B cell (primary cell): ENCODE measurements around the gene MAN2A1. TPM values are rescaled to one million over a fixed set of nuclear protein-coding genes. Genes with fewer than 3 reads are reported as not detected.

Source experiments
- ATAC-seq: fragments of 200-7000 bp; cut with Tn5 transposase; one replicate; pipeline ENCODE4 v1.10.0; 2021; ENCODE audit warnings: low read depth, mild to moderate bottlenecking, moderate number of reproducible peaks, moderate library complexity
- CTCF ChIA-PET: fragments of 350-600 bp; sonication (Branson Sonifier 250); formaldehyde crosslinking; loops from one replicate; lab custom pipeline; 2021; ENCODE audit warnings: antibody characterized with exemption, inconsistent platforms; lab: Charles Lee
- POLR2A ChIA-PET: fragments of 350-600 bp; sonication (Branson Sonifier 250); formaldehyde crosslinking; loops from one replicate; lab custom pipeline; 2021; ENCODE audit warnings: antibody characterized with exemption; lab: Charles Lee
- DNase-seq: peaks from one replicate; pipeline ENCODE4 v3.0.0; 2013
- H2AFZ ChIP-seq: 2 replicates; pipeline ENCODE4 v1.6.1; 2012; ENCODE audit warnings: mild to moderate bottlenecking, low read depth, low read length; ENCODE audit not compliant: insufficient read depth, poor library complexity, severe bottlenecking
- H3K27ac ChIP-seq, 2 donors: 1 replicate in 1 of 2; 2 replicates in 1 of 2; pipeline ENCODE4 v1.5.1; 2012 to 2013; ENCODE audit warnings: low read length in 2 of 2, mild to moderate bottlenecking in 2 of 2, moderate library complexity in 1 of 2
- H3K27me3 ChIP-seq, 4 experiments: fragments of 200-600 bp in 1 of 4; sonication (generic) in 1 of 4; replicated peaks in 1 of 4; 1 replicate in 2 of 4; 2 replicates in 2 of 4; pipeline versions ENCODE4 v1.6.1 to v1.7.0; 2013 to 2016; ENCODE audit warnings: low read length in 3 of 4, mild to moderate bottlenecking in 2 of 4, mixed read lengths in 1 of 4, moderate library complexity in 1 of 4; ENCODE audit not compliant: insufficient read depth in 4 of 4, control insufficient read depth in 3 of 4; ENCODE audit errors: control extremely low read depth in 1 of 4
- H3K36me3 ChIP-seq, 2 experiments: replicated peaks in 1 of 2; 1 replicate in 1 of 2; 2 replicates in 1 of 2; pipeline versions ENCODE4 v1.6.1 to v1.7.1; 2013; ENCODE audit warnings: low read length in 1 of 2; ENCODE audit not compliant: insufficient read depth in 2 of 2, control insufficient read depth in 1 of 2; ENCODE audit errors: control extremely low read depth in 1 of 2, extremely low read depth in 1 of 2
- H3K4me1 ChIP-seq, 2 donors: fragments of 200-600 bp in 1 of 2; sonication (generic) in 1 of 2; 1 replicate in 1 of 2; 2 replicates in 1 of 2; pipeline versions ENCODE4 v1.5.1 to v1.6.1; 2013 to 2017; ENCODE audit warnings: low read length in 2 of 2; ENCODE audit not compliant: control insufficient read depth in 2 of 2, insufficient read depth in 2 of 2
- H3K4me2 ChIP-seq: replicated peaks from 2 replicates; pipeline ENCODE3; 2012; ENCODE audit warnings: mild to moderate bottlenecking, low read depth, low read length; ENCODE audit not compliant: poor library complexity, severe bottlenecking
- H3K4me3 ChIP-seq, 5 experiments: fragments of 200-600 bp in 1 of 5; sonication (generic) in 1 of 5; 1 replicate in 3 of 5; 2 replicates in 2 of 5; pipeline versions ENCODE4 v1.5.1 to v1.7.0; 2011 to 2016; ENCODE audit warnings: low read length in 4 of 5, mild to moderate bottlenecking in 4 of 5, low read depth in 2 of 5, control low read depth in 1 of 5, moderate library complexity in 1 of 5; ENCODE audit not compliant: insufficient read depth in 1 of 5; ENCODE audit errors: control extremely low read depth in 1 of 5, extremely low read depth in 1 of 5
- H3K79me2 ChIP-seq: fragments of 200-600 bp; sonication (generic); one replicate; pipeline ENCODE4 v1.6.0; 2016; ENCODE audit warnings: low read length; ENCODE audit not compliant: control insufficient read depth, insufficient read depth
- H3K9ac ChIP-seq: fragments of 200-600 bp; sonication (generic); 2 replicates; pipeline ENCODE4 v1.6.1; 2017; ENCODE audit warnings: mild to moderate bottlenecking, low read length, moderate library complexity
- H3K9me3 ChIP-seq, 3 donors: one replicate each; pipeline versions ENCODE4 v1.6.1 to v1.7.1; 2013; ENCODE audit warnings: low read length in 2 of 3; ENCODE audit not compliant: control insufficient read depth in 2 of 3, insufficient read depth in 1 of 3; ENCODE audit errors: control extremely low read depth in 1 of 3
- H4K20me1 ChIP-seq: 2 replicates; pipeline ENCODE4 v1.6.0; 2012; ENCODE audit warnings: mild to moderate bottlenecking, low read length; ENCODE audit not compliant: insufficient read depth, control insufficient read depth, poor library complexity, severe bottlenecking
- H3K27ac Mint-ChIP-seq: one replicate; pipeline ENCODE4 v1.8.0; 2021; ENCODE audit warnings: mixed read lengths
- H3K27me3 Mint-ChIP-seq: one replicate; pipeline ENCODE4 v1.8.0; 2021; ENCODE audit warnings: mixed read lengths
- H3K4me1 Mint-ChIP-seq: one replicate; pipeline ENCODE4 v1.8.0; 2021; ENCODE audit warnings: mixed read lengths
- H3K4me3 Mint-ChIP-seq: one replicate; pipeline ENCODE4 v1.8.0; 2021; ENCODE audit warnings: mixed read lengths
- H3K9me3 Mint-ChIP-seq: one replicate; pipeline ENCODE4 v1.8.0; 2022; ENCODE audit warnings: mixed read lengths; ENCODE audit not compliant: insufficient read depth
- EZH2 ChIP-seq: IDR thresholded peaks from 2 replicates; pipeline ENCODE4 v1.6.1; 2012; ENCODE audit warnings: borderline replicate concordance, low read depth, mild to moderate bottlenecking, moderate library complexity, low read length; ENCODE audit not compliant: insufficient read depth, poor library complexity, severe bottlenecking
- WGBS: methylation state at CpG from one replicate; pipeline ENCODE4 v1.1.5; 2013; ENCODE audit warnings: missing lambda C conversion rate; ENCODE audit not compliant: insufficient coverage; 5-methylcytosine and 5-hydroxymethylcytosine counted together
- intact Hi-C: fragments of 100-400 bp; cut with micrococcal nuclease; formaldehyde crosslinking; loops from one replicate; pipeline ENCODE4 v1.10.0; 2022
- polyA plus RNA-seq: library from polyadenylated mRNA; depleted of rRNA; stranded (reverse); fragments of >200 nt; gene quantifications from 2 replicates; pipeline ENCODE4 v1.2.3, GENCODE V29; 2012
- total RNA-seq, 2 donors: library from RNA; stranded (reverse); fragments of 120-200 nt in 1 of 2; gene quantifications; 1 replicate in 1 of 2; 2 replicates in 1 of 2; pipeline versions ENCODE4 v1.2.3 to v1.2.4, GENCODE V29; 2013 to 2022
- TF ChIP-seq, protein P1 (sequence below): fragments of 200-600 bp; IDR thresholded peaks from one replicate; pipeline ENCODE4 v1.8.0; 2022; ENCODE audit warnings: antibody characterized with exemption, mild to moderate bottlenecking

The MAN2A1 gene
- total and polyA plus RNA-seq, 2 donors (not counting 1 experiment from before 2014, with no cell fraction given), result 12.7 to 55.0 TPM

DNA sequence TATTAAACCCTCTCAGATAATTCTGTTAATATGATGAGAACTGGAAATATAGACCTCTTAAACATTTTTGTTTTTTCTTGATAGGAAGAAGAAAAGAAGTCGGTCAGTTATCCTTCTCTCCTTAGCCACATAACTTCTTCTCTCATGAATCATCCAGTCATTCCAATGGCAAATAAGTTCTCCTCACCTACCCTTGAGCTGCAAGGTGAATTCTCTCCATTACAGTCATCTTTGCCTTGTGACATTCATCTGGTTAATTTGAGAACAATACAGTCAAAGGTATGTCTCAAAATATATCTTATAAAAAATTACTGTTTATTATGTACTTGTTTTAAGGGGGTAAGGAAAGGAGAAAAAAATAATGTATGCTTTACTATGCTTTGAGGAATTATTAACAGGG, 165.3 kb downstream of the MAN2A1 start:
- ChIA-PET CTCF (no interaction called here), POLR2A (no interaction called here)
- no peak overlapping the region for H3K4me3 Mint-ChIP-seq
- ATAC-seq (no peak), DNase-seq (no peak)
- H3K27me3 ChIP-seq, result no peaks in the 10 kb centered on the region
- H3K4me3 ChIP-seq, result no peak overlapping the region
- H3K9ac ChIP-seq, result no peak overlapping the region
- H3K9me3 Mint-ChIP-seq, result no peaks in the 10 kb centered on the region
- no peaks in the 10 kb centered on the region for H4K20me1 ChIP-seq
- no peak overlapping the region for H3K4me2 ChIP-seq
- no peaks in the 10 kb centered on the region for H3K9me3 ChIP-seq
- peaks cover 5 to 67% of the 10 kb centered on the region in 2 experiments for H3K36me3 ChIP-seq
- no peak overlapping the region for H3K27ac ChIP-seq
- H3K4me1 Mint-ChIP-seq, result no peaks in the 10 kb centered on the region
- H3K27me3 Mint-ChIP-seq, result no peaks in the 10 kb centered on the region
- WGBS, result no CpG with 5 or more reads among the region's 1 CpG
- H3K27ac Mint-ChIP-seq, result no peak overlapping the region
- no peak overlapping the region for H2AFZ ChIP-seq
- no peaks in the 10 kb centered on the region for H3K4me1 ChIP-seq
- TF ChIP-seq EZH2, result no peak
- TF ChIP-seq, protein P1, sequence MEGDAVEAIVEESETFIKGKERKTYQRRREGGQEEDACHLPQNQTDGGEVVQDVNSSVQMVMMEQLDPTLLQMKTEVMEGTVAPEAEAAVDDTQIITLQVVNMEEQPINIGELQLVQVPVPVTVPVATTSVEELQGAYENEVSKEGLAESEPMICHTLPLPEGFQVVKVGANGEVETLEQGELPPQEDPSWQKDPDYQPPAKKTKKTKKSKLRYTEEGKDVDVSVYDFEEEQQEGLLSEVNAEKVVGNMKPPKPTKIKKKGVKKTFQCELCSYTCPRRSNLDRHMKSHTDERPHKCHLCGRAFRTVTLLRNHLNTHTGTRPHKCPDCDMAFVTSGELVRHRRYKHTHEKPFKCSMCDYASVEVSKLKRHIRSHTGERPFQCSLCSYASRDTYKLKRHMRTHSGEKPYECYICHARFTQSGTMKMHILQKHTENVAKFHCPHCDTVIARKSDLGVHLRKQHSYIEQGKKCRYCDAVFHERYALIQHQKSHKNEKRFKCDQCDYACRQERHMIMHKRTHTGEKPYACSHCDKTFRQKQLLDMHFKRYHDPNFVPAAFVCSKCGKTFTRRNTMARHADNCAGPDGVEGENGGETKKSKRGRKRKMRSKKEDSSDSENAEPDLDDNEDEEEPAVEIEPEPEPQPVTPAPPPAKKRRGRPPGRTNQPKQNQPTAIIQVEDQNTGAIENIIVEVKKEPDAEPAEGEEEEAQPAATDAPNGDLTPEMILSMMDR, result no peak
- no peaks in the 10 kb centered on the region for H3K79me2 ChIP-seq
- intact Hi-C loops, result no loop called here

DNA sequence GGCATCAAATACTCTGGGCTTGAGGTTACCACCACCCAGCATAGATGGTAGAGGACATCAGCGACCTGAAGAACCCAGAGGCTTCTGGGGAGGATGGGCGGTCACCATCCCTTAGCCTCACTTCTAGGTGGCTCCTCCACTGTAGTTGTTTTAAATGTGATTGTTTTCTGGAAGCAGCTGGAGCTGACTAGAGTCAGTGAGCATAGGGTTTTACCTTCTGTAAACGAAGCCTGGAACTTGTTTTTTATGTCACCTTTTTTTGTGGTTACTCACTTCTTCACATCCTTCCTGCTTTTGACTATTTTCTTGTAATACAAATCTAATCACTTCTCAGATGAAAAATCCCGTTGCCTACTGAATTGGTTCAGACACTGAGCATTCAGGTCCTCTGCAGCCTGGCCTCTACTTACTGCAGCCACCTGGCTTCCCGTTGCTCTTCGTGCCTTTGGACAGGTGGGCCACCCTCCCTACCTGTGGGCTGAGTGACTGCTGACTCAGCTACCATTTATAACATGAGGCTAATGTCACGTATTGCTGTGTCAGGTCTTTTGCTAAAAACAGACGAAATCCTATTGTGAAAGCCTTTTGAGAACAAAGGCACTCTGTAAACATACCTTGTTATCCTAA, 167.8 kb downstream of the MAN2A1 start:
- no peak overlapping the region for H3K27ac ChIP-seq
- no peaks in the 10 kb centered on the region for H3K79me2 ChIP-seq
- no peaks in the 10 kb centered on the region for H3K4me1 Mint-ChIP-seq
- WGBS, result 89% methylated on average over 5 of the region's 8 CpGs
- H3K27ac Mint-ChIP-seq, result no peak overlapping the region
- DNase-seq, result no peak
- peaks cover 1 to 72% of the 10 kb centered on the region in 2 experiments for H3K36me3 ChIP-seq
- H2AFZ ChIP-seq, result no peak overlapping the region
- H3K4me1 ChIP-seq, result no peaks in the 10 kb centered on the region
- H3K4me3 ChIP-seq, result no peak overlapping the region
- no peak overlapping the region for H3K4me3 Mint-ChIP-seq
- intact Hi-C loops, result no loop called here
- no peaks in the 10 kb centered on the region for H3K27me3 Mint-ChIP-seq
- H4K20me1 ChIP-seq, result no peaks in the 10 kb centered on the region
- H3K27me3 ChIP-seq, result no peaks in the 10 kb centered on the region
- no peak for TF ChIP-seq EZH2
- TF ChIP-seq, protein P1, result no peak
- no peak for ATAC-seq
- H3K9me3 ChIP-seq, result no peaks in the 10 kb centered on the region
- POLR2A ChIA-PET, result no interaction called here
- CTCF ChIA-PET, result no interaction called here
- H3K9ac ChIP-seq, result no peak overlapping the region
- no peaks in the 10 kb centered on the region for H3K9me3 Mint-ChIP-seq
- H3K4me2 ChIP-seq, result no peak overlapping the region
